SK-N-SH (cell line): ENCODE data around the gene PRKN. TPM values are rescaled to one million over a fixed set of nuclear protein-coding genes. Genes with fewer than 3 reads are reported as not detected.

Experiments
- CTCF ChIA-PET: fragments of 300-600, 350-600 bp; formaldehyde crosslinking; extraction: SDS; loops from one replicate; lab custom pipeline; 2021; lab: Yijun Ruan, JAX
- POLR2A ChIA-PET: fragments of 350-600 bp; sonication (Branson Sonifier 250); formaldehyde crosslinking; extraction: SDS; loops from one replicate; lab custom pipeline; 2020; ENCODE audit warnings: antibody characterized with exemption, inconsistent platforms; lab: Yijun Ruan, JAX
- DNase-seq: peaks from one replicate; pipeline ENCODE4 v3.0.0; 2012
- H2AFZ ChIP-seq: fragments of 200-600 bp; sonication (generic); 2 replicates; pipeline ENCODE4 v1.8.1; 2016; ENCODE audit warnings: antibody characterized with exemption, mild to moderate bottlenecking, low read depth
- H3F3A ChIP-seq: fragments of 200-600 bp; sonication (generic); replicated peaks from 2 replicates; pipeline ENCODE3; 2016; ENCODE audit warnings: antibody characterized with exemption, mild to moderate bottlenecking; ENCODE audit not compliant: insufficient read depth
- H3K27ac ChIP-seq, 2 experiments: fragments of 200-500 bp in 1 of 2; fragments of 200-600 bp in 1 of 2; sonication (Bioruptor generic) in 1 of 2; sonication (generic), shearing (Covaris generic) in 1 of 2; 2 replicates each; pipeline versions ENCODE4 v1.5.1 to v1.6.1; 2014 to 2016; ENCODE audit warnings: low read depth in 2 of 2, inconsistent platforms in 1 of 2, low read length in 1 of 2, mild to moderate bottlenecking in 1 of 2, mixed read lengths in 1 of 2
- H3K27me3 ChIP-seq: fragments of 200-600 bp; sonication (generic), shearing (Covaris generic); 2 replicates; pipeline ENCODE4 v1.6.1; 2016; ENCODE audit warnings: mixed run types; ENCODE audit not compliant: insufficient read depth
- H3K36me3 ChIP-seq, 2 experiments: fragments of 200-500 bp in 1 of 2; fragments of 200-600 bp in 1 of 2; sonication (Bioruptor generic) in 1 of 2; sonication (generic) in 1 of 2; replicated peaks in 1 of 2; 2 replicates each; pipeline versions ENCODE3 to v1.5.1; 2014 to 2016; ENCODE audit warnings: low read length in 1 of 2, mild to moderate bottlenecking in 1 of 2; ENCODE audit not compliant: insufficient read depth in 2 of 2, control insufficient read depth in 1 of 2
- H3K4me1 ChIP-seq, 2 experiments: fragments of 200-500 bp in 1 of 2; fragments of 200-600 bp in 1 of 2; sonication (Bioruptor generic) in 1 of 2; sonication (generic), shearing (Covaris generic) in 1 of 2; 2 replicates each; pipeline versions ENCODE4 v1.5.1 to v1.6.1; 2014 to 2016; ENCODE audit warnings: low read depth in 1 of 2, low read length in 1 of 2, mixed run types in 1 of 2; ENCODE audit not compliant: insufficient read depth in 2 of 2, control insufficient read depth in 1 of 2
- H3K4me2 ChIP-seq: fragments of 200-600 bp; sonication (generic), shearing (Covaris generic); 2 replicates; pipeline ENCODE4 v1.6.1; 2017; ENCODE audit warnings: mixed run types
- H3K4me3 ChIP-seq, 2 experiments: fragments of 200-500 bp in 1 of 2; fragments of 200-600 bp in 1 of 2; sonication (Bioruptor generic) in 1 of 2; sonication (generic), shearing (Covaris generic) in 1 of 2; 2 replicates each; pipeline versions ENCODE4 v1.5.1 to v1.8.1; 2014 to 2016; ENCODE audit warnings: low read depth in 2 of 2, inconsistent platforms in 1 of 2, low read length in 1 of 2, mild to moderate bottlenecking in 1 of 2, mixed read lengths in 1 of 2, moderate library complexity in 1 of 2
- H3K79me2 ChIP-seq: fragments of 200-600 bp; sonication (generic); 2 replicates; pipeline ENCODE4 v1.8.1; 2017; ENCODE audit warnings: mild to moderate bottlenecking; ENCODE audit not compliant: insufficient read depth
- H3K9ac ChIP-seq: fragments of 200-600 bp; sonication (generic); 2 replicates; pipeline ENCODE4 v1.6.1; 2017; ENCODE audit warnings: mixed run types
- H3K9me2 ChIP-seq: fragments of 200-600 bp; sonication (generic); 2 replicates; pipeline ENCODE4 v1.6.1; 2017; ENCODE audit warnings: mixed run types
- H3K9me3 ChIP-seq: fragments of 200-600 bp; sonication (generic); 2 replicates; pipeline ENCODE4 v1.6.1; 2017; ENCODE audit warnings: mixed run types, mild to moderate bottlenecking, moderate library complexity
- H4K20me1 ChIP-seq: fragments of 200-600 bp; sonication (generic); 2 replicates; pipeline ENCODE4 v1.6.1; 2017; ENCODE audit warnings: mild to moderate bottlenecking, mixed run types; ENCODE audit not compliant: insufficient read depth
- FOXJ3 ChIP-seq: sonication (generic); formaldehyde crosslinking; IDR thresholded peaks from 2 replicates; pipeline ENCODE4 v1.5.1; 2020; ENCODE audit warnings: mild to moderate bottlenecking, missing genetic modification reagents
- GABPA ChIP-seq: IDR thresholded peaks from 2 replicates; pipeline ENCODE4 v1.4.0; 2012; ENCODE audit warnings: low read depth, mild to moderate bottlenecking
- JUND ChIP-seq: IDR thresholded peaks from 2 replicates; pipeline ENCODE4 v1.4.0; 2012
- NFIC ChIP-seq: IDR thresholded peaks from 2 replicates; pipeline ENCODE4 v1.4.0; 2012; ENCODE audit warnings: borderline replicate concordance
- POLR2AphosphoS5 ChIP-seq: IDR thresholded peaks from 2 replicates; pipeline ENCODE4 v1.6.1; 2012; ENCODE audit warnings: low read depth, low read length
- RCOR1 ChIP-seq: fragments of 150-350 bp; IDR thresholded peaks from 2 replicates; pipeline ENCODE4 v1.6.1; 2017; ENCODE audit warnings: antibody characterized with exemption, low read length
- TAF1 ChIP-seq: IDR thresholded peaks from 2 replicates; pipeline ENCODE4 v1.6.1; 2012; ENCODE audit warnings: low read depth, mild to moderate bottlenecking, low read length, moderate library complexity, borderline replicate concordance
- WGBS: methylation state at CpG from one replicate; pipeline ENCODE4 v1.1.6; 2017; ENCODE audit warnings: low lambda C conversion rate; 5-methylcytosine and 5-hydroxymethylcytosine counted together
- polyA plus RNA-seq, 3 experiments: library from polyadenylated mRNA; depleted of rRNA; stranded (reverse); fragments of >200 nt; gene quantifications; 2 replicates each; pipeline ENCODE4 v1.2.3, GENCODE V29; 2012
- TF ChIP-seq, protein P1 (sequence below): fragments of 150-350 bp; IDR thresholded peaks from 2 replicates; pipeline ENCODE4 v1.6.1; 2017; ENCODE audit warnings: antibody characterized with exemption, low read length, low read depth, borderline replicate concordance
- TF ChIP-seq, protein P2 (sequence below): IDR thresholded peaks from 2 replicates; pipeline ENCODE4 v1.4.0; 2012; ENCODE audit warnings: low read depth, borderline replicate concordance
- TF ChIP-seq, protein P3 (sequence below): IDR thresholded peaks from 2 replicates; pipeline ENCODE4 v1.4.0; 2012; ENCODE audit warnings: low read depth

The PRKN gene
- polyA plus RNA-seq, 1 of the 3 experiments (the other 2 are of a cell fraction) = 0.76 TPM

DNA sequence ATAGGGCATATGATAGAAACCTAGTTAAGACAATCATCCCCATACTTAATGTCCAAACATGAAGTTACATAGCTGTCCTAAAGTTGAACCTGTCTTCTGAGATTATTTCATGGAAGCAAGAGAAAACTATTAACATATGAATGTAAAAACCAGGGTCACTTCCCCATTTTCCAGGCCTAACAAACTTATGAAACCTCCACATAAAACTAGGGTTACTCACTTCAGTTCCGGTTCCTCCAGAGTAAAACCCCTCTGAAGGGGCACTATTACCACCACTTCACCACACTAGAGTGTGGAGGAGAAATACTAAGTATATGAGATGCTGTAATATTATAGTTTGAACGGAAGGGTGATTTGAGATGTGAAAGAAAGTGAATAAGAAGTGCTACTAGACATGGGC, 14.9 kb downstream of the PRKN start:
- H3K36me3 ChIP-seq = no peaks in the 10 kb centered on the region
- CTCF ChIA-PET = no interaction called here
- 74% methylated on average over 2 of the region's 2 CpGs for WGBS

DNA sequence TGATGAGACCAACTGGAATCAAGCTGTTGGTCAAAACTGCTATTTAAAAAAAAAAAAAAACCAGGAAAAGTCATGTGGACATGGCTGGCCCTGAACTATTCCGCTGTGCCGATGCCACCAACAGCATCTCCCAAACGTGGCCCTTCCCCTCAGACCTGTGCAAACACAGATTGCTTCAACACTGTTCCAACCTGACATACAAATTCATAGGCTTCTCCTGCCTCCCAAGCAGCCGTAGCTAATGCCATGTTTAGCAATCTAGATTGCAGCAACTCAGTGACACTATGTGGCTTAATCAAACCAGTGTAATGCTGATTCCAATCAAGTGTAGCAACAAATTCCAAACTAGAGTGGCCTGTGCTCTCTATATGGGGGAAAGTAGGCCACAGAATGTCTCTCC, 16.2 kb downstream of the PRKN start:
- no peak for DNase-seq
- H4K20me1 ChIP-seq = no peaks in the 10 kb centered on the region
- H3F3A ChIP-seq = no peaks in the 10 kb centered on the region
- 70% methylated on average over 4 of the region's 4 CpGs for WGBS
- no peak overlapping the region for H3K27ac ChIP-seq
- H3K9me3 ChIP-seq = no peaks in the 10 kb centered on the region
- ChIA-PET CTCF (interaction anchor here (0.7 to 1.2 kb wide), 3 partner anchors 12 to 31 kb away, joined by 3 to 4 read pairs (median 3); no protein-coding TSS in a partner anchor), POLR2A (no interaction called here)
- no peak overlapping the region for H3K9ac ChIP-seq
- H3K9me2 ChIP-seq = no peaks in the 10 kb centered on the region
- H3K4me2 ChIP-seq = no peak overlapping the region
- no peak overlapping the region for H2AFZ ChIP-seq
- H3K4me3 ChIP-seq = no peak overlapping the region
- TF ChIP-seq TAF1 (no peak), RCOR1 (no peak), JUND (no peak), NFIC (no peak)
- TF ChIP-seq, protein P1, sequence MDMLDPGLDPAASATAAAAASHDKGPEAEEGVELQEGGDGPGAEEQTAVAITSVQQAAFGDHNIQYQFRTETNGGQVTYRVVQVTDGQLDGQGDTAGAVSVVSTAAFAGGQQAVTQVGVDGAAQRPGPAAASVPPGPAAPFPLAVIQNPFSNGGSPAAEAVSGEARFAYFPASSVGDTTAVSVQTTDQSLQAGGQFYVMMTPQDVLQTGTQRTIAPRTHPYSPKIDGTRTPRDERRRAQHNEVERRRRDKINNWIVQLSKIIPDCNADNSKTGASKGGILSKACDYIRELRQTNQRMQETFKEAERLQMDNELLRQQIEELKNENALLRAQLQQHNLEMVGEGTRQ = no peak
- H3K36me3 ChIP-seq = no peaks in the 10 kb centered on the region
- H3K4me1 ChIP-seq = peaks cover 0 to 19% of the 10 kb centered on the region in 2 experiments; a peak in 2 of 4 replicates
- no peaks in the 10 kb centered on the region for H3K27me3 ChIP-seq
- no peaks in the 10 kb centered on the region for H3K79me2 ChIP-seq

More for the DNA sequence above, 14.9 kb downstream of the PRKN start:
- Histone ChIP-seq H3K27me3 (no peaks in the 10 kb centered on the region), H2AFZ (no peak overlapping the region), H3K9me2 (no peaks in the 10 kb centered on the region), H3K9me3 (no peaks in the 10 kb centered on the region), H3K27ac (no peak overlapping the region), H3K4me3 (no peak overlapping the region), H3K79me2 (no peaks in the 10 kb centered on the region), H3F3A (no peaks in the 10 kb centered on the region), H4K20me1 (no peaks in the 10 kb centered on the region), H3K9ac (no peak overlapping the region), H3K4me2 (no peak overlapping the region), H3K4me1 (peaks cover 0 to 17% of the 10 kb centered on the region in 2 experiments; a peak in 2 of 4 replicates)
- POLR2A ChIA-PET = no interaction called here
- TF ChIP-seq POLR2AphosphoS5 = no peak
- TF ChIP-seq, protein P2, sequence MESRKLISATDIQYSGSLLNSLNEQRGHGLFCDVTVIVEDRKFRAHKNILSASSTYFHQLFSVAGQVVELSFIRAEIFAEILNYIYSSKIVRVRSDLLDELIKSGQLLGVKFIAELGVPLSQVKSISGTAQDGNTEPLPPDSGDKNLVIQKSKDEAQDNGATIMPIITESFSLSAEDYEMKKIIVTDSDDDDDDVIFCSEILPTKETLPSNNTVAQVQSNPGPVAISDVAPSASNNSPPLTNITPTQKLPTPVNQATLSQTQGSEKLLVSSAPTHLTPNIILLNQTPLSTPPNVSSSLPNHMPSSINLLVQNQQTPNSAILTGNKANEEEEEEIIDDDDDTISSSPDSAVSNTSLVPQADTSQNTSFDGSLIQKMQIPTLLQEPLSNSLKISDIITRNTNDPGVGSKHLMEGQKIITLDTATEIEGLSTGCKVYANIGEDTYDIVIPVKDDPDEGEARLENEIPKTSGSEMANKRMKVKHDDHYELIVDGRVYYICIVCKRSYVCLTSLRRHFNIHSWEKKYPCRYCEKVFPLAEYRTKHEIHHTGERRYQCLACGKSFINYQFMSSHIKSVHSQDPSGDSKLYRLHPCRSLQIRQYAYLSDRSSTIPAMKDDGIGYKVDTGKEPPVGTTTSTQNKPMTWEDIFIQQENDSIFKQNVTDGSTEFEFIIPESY = no peak
- TF ChIP-seq FOXJ3 (CRISPR knock-in tag) = no peak
- no peak for TF ChIP-seq GABPA
- TF ChIP-seq, protein P3, sequence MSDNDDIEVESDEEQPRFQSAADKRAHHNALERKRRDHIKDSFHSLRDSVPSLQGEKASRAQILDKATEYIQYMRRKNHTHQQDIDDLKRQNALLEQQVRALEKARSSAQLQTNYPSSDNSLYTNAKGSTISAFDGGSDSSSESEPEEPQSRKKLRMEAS = no peak
- DNase-seq = no peak
